ENCODE data around the gene PSEN2.

DNA sequence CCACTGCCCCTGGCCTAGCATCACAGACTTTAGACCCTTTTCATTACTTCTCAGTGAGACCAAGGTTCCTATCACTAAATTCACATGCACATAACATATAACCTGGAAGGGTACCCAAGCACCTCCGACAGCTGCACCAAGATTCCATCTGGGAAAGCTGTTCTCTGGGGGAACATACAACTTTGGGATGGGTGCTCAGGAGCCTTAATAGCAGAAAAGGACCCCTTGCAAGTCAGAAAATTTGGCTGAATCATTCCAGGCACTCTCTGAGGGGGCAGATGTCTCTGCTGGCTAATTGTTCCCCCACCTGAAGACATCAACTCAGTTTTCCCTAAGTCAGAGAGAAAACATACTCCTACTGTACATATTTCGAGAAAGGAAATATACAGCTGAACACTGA is 41.3 kb upstream of the PSEN2 start:
- TF ChIP-seq, protein P1, sequence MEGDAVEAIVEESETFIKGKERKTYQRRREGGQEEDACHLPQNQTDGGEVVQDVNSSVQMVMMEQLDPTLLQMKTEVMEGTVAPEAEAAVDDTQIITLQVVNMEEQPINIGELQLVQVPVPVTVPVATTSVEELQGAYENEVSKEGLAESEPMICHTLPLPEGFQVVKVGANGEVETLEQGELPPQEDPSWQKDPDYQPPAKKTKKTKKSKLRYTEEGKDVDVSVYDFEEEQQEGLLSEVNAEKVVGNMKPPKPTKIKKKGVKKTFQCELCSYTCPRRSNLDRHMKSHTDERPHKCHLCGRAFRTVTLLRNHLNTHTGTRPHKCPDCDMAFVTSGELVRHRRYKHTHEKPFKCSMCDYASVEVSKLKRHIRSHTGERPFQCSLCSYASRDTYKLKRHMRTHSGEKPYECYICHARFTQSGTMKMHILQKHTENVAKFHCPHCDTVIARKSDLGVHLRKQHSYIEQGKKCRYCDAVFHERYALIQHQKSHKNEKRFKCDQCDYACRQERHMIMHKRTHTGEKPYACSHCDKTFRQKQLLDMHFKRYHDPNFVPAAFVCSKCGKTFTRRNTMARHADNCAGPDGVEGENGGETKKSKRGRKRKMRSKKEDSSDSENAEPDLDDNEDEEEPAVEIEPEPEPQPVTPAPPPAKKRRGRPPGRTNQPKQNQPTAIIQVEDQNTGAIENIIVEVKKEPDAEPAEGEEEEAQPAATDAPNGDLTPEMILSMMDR (conservative IDR thresholded peaks at IDR 0.05; ENCODE audit: low read depth, low read length): no peak
- TF ChIP-seq EZH2 (IDR thresholded peaks at IDR 0.05; ENCODE audit: borderline replicate concordance, low read depth, low read length, poor library complexity, severe bottlenecking): no peak

All from A673 (cell line).